MCF 10A (cell line): ENCODE measurements around the gene RFX4. TPM values are rescaled to one million over a fixed set of nuclear protein-coding genes. Genes with fewer than 3 reads are reported as not detected.
A peak's percentile ranks its signal among the peaks of the same experiment; 100 is the strongest.

ENCODE experiments used
- BruUV-seq: library from RNA; stranded (reverse); fragments of 400-500 nt; replicated peaks from 2 replicates; lab custom pipeline; 2021; lab: Mats Ljungman, UMichigan
- CTCF ChIA-PET: fragments of 300-600 bp; sonication (Branson Sonifier 250); formaldehyde crosslinking; extraction: SDS; loops from one replicate; lab custom pipeline; 2021; ENCODE audit warnings: antibody characterized with exemption, inconsistent platforms; lab: Yijun Ruan, JAX
- POLR2A ChIA-PET: fragments of 300-600, 350-650 bp; sonication (Branson Sonifier 250); formaldehyde crosslinking; extraction: SDS; loops from one replicate; lab custom pipeline; 2020; ENCODE audit warnings: antibody characterized with exemption, inconsistent platforms; lab: Yijun Ruan, JAX
- DNase-seq: peaks from one replicate; pipeline ENCODE4 v3.0.0-alpha.2; 2018; ENCODE audit not compliant: unreplicated experiment
- H3K27ac Mint-ChIP-seq: one replicate; pipeline ENCODE4 v1.8.0; 2022; ENCODE audit warnings: mild to moderate bottlenecking, low read depth, mixed read lengths; ENCODE audit not compliant: unreplicated experiment
- H3K27me3 Mint-ChIP-seq: one replicate; pipeline ENCODE4 v1.8.0; 2022; ENCODE audit warnings: mixed read lengths; ENCODE audit not compliant: insufficient read depth, unreplicated experiment
- H3K36me3 Mint-ChIP-seq: one replicate; pipeline ENCODE4 v1.8.0; 2022; ENCODE audit warnings: mild to moderate bottlenecking, moderate library complexity, mixed read lengths; ENCODE audit not compliant: insufficient read depth, unreplicated experiment
- H3K4me1 Mint-ChIP-seq: one replicate; pipeline ENCODE4 v1.8.0; 2022; ENCODE audit warnings: mixed read lengths; ENCODE audit not compliant: insufficient read depth, unreplicated experiment
- H3K4me3 Mint-ChIP-seq: one replicate; pipeline ENCODE4 v1.8.0; 2022; ENCODE audit warnings: mild to moderate bottlenecking, moderate library complexity, mixed read lengths; ENCODE audit not compliant: unreplicated experiment
- H3K9me3 Mint-ChIP-seq: one replicate; pipeline ENCODE4 v1.8.0; 2022; ENCODE audit warnings: mixed read lengths; ENCODE audit not compliant: unreplicated experiment
- intact Hi-C: fragments of 100-400 bp; cut with micrococcal nuclease; formaldehyde crosslinking; loops from 2 replicates; pipeline ENCODE4 v1.14.1; 2022
- total RNA-seq: library from RNA; stranded (reverse); gene quantifications from 2 replicates; pipeline ENCODE4 v1.2.3, GENCODE V29; 2022
- TF ChIP-seq, protein P1 (sequence below): fragments of 200-600 bp; IDR thresholded peaks from one replicate; pipeline ENCODE4 v1.8.0; 2022; ENCODE audit warnings: antibody characterized with exemption, mild to moderate bottlenecking; ENCODE audit not compliant: unreplicated experiment

The RFX4 gene
- total RNA-seq, 1 experiment from 2014 or later: not detected

DNA sequence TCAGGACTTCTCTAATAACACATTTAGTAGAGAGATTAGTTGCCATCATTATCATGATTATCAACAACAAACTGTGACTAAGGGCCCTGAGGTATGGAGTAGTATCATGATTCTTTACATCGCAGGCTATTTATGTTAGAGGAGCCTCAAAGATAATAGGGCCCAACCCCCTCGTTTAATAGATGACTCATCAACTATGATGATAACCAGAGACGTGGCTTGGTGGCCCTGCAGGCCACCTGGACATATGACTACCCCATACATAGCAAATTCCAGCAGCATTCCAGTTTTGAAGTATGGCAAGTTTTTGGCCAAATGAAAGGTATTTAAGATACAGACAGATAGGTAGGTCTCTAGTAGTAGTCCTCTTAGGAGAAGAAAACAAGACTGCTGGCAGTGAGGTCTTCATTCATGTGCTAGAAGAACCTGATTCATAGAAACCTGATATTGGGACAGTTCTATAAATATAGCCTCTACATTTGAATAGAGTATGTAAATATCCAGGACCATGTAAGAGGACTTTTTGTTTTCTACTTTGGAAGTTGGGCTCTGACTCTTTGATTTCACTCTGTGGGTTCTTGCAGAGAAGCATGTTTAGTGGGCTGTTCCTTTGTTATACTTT, 197.3 kb downstream of the RFX4 start:
- Mint-ChIP-seq H3K27me3 (no peaks in the 10 kb centered on the region), H3K4me3 (no peak overlapping the region), H3K36me3 (peaks cover 3% of the 10 kb centered on the region), H3K27ac (peak overlapping the region; percentile 43), H3K4me1 (peaks cover 42% of the 10 kb centered on the region), H3K9me3 (no peaks in the 10 kb centered on the region)
- CTCF ChIA-PET: no interaction called here
- DNase-seq: peak; percentile 24
- BruUV-seq: no TSS peak
- POLR2A ChIA-PET: no interaction called here
- TF ChIP-seq, protein P1, sequence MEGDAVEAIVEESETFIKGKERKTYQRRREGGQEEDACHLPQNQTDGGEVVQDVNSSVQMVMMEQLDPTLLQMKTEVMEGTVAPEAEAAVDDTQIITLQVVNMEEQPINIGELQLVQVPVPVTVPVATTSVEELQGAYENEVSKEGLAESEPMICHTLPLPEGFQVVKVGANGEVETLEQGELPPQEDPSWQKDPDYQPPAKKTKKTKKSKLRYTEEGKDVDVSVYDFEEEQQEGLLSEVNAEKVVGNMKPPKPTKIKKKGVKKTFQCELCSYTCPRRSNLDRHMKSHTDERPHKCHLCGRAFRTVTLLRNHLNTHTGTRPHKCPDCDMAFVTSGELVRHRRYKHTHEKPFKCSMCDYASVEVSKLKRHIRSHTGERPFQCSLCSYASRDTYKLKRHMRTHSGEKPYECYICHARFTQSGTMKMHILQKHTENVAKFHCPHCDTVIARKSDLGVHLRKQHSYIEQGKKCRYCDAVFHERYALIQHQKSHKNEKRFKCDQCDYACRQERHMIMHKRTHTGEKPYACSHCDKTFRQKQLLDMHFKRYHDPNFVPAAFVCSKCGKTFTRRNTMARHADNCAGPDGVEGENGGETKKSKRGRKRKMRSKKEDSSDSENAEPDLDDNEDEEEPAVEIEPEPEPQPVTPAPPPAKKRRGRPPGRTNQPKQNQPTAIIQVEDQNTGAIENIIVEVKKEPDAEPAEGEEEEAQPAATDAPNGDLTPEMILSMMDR: no peak
- intact Hi-C loops: no loop called here

DNA sequence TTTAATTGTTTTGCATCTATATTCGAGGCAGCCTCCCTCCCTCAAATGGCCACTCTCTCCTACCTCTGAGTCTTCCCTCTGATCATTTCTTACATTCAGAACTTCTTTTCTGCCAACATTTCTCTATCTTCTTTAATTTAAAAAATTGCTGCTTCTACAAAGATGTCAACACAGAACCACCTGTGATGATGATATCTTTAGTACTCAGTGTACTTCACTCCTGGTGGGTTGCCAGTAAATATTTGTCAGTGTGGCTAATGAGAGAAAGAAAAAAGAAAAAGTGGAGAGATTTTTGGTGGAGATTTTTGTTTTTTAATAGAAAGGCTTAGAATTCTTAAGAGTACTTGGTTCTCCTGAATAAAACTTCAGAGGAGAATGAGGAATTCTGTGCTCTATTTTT, 199.8 kb downstream of the RFX4 start:
- H3K36me3 Mint-ChIP-seq: peaks cover 18% of the 10 kb centered on the region
- ChIA-PET CTCF (no interaction called here), POLR2A (no interaction called here)
- TF ChIP-seq, protein P1: no peak
- peaks cover 28% of the 10 kb centered on the region for H3K4me1 Mint-ChIP-seq
- intact Hi-C loops: no loop called here
- peak overlapping the region; percentile 67 for H3K27ac Mint-ChIP-seq
- H3K9me3 Mint-ChIP-seq: no peaks in the 10 kb centered on the region
- no TSS peak for BruUV-seq
- no peaks in the 10 kb centered on the region for H3K27me3 Mint-ChIP-seq
- DNase-seq: no peak
- H3K4me3 Mint-ChIP-seq: no peak overlapping the region

DNA sequence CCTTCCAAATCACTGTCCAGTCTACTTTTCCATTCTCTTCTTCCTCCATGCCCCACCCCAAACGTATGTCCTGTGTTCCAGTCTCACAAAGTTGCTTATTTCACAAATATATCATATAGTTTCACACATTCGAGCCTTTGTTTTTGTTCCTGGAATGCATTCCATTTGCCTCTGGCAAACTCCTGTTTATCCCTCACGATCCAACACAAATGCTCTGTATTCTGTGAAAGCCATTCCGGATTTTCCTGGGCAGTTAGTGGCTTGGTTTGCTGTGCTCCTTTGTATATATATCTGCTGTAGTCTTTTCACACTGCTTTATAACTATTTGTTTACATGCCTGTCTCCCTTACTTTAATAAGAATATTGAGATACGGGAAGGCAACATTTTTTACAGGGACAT, 200.7 kb downstream of the RFX4 start:
- no TSS peak for BruUV-seq
- TF ChIP-seq, protein P1: no peak

DNA sequence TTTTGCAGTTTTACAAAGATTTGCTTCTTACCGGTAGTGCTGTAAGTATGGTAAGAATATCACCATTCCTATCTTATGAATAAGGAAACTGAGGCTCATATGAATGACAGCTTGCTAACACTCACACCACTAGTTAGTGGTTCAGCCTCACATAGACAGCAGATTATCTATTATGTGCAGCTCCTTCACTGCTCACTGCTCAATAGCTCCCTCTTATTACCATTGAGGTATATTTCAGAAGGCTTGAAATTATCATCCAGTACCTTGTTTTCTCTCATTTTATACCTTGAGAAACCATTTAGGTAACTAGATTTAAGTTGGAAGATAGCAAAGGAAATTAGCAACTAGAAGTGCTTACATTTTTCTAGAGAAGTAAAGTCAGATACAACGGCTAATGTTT, 207.2 kb downstream of the RFX4 start:
- TF ChIP-seq, protein P1: no peak
- DNase-seq: peak; percentile 1
- Mint-ChIP-seq H3K4me1 (peaks cover 12% of the 10 kb centered on the region), H3K36me3 (peaks cover 27% of the 10 kb centered on the region), H3K9me3 (peaks cover 13% of the 10 kb centered on the region), H3K27me3 (no peaks in the 10 kb centered on the region), H3K4me3 (no peak overlapping the region), H3K27ac (no peak overlapping the region)
- intact Hi-C loops: no loop called here
- BruUV-seq: no TSS peak
- POLR2A ChIA-PET: interaction anchor here (0.6 to 1.9 kb wide), 3 partner anchors 11 to 429 kb away, joined by 3 to 6 read pairs (median 4); no protein-coding TSS in a partner anchor
- CTCF ChIA-PET: interaction anchor here (0.9 to 1.2 kb wide), 2 partner anchors 10 to 15 kb away, joined by 5 read pairs; partner anchors contain the start of gene RIC8B

More for the DNA sequence above, 200.7 kb downstream of the RFX4 start:
- ChIA-PET POLR2A (no interaction called here), CTCF (no interaction called here)
- no peak for DNase-seq
- no peaks in the 10 kb centered on the region for H3K27me3 Mint-ChIP-seq
- H3K9me3 Mint-ChIP-seq: no peaks in the 10 kb centered on the region
- H3K36me3 Mint-ChIP-seq: peaks cover 22% of the 10 kb centered on the region
- no peak overlapping the region for H3K4me3 Mint-ChIP-seq
- H3K27ac Mint-ChIP-seq: no peak overlapping the region
- peaks cover 28% of the 10 kb centered on the region for H3K4me1 Mint-ChIP-seq
- intact Hi-C loops: no loop called here
